Neural progenitor cell (in vitro differentiated cells): ENCODE measurements around the gene THSD4. TPM values are rescaled to one million over a fixed set of nuclear protein-coding genes. Genes with fewer than 3 reads are reported as not detected.

ENCODE experiments used
- DNase-seq: peaks from one replicate; pipeline ENCODE4 v3.0.0-alpha.2; 2016; ENCODE audit warnings: low spot score
- H2AFZ ChIP-seq: fragments of 200-600 bp; sonication (generic); replicated peaks from 2 replicates; pipeline ENCODE4 v1.6.1; 2016; ENCODE audit warnings: antibody characterized with exemption
- H3F3A ChIP-seq: fragments of 200-600 bp; sonication (generic); 2 replicates; pipeline ENCODE4 v1.6.1; 2016; ENCODE audit warnings: antibody characterized with exemption, low read depth
- H3K27ac ChIP-seq: fragments of 200-600 bp; sonication (generic); 2 replicates; pipeline ENCODE4 v1.5.1; 2016; ENCODE audit warnings: mild to moderate bottlenecking
- H3K27me3 ChIP-seq: fragments of 200-600 bp; sonication (generic); 2 replicates; pipeline ENCODE4 v1.6.1; 2016; ENCODE audit warnings: mild to moderate bottlenecking, moderate library complexity
- H3K36me3 ChIP-seq: fragments of 200-600 bp; sonication (generic); 2 replicates; pipeline ENCODE4 v1.5.1; 2016
- H3K4me1 ChIP-seq: fragments of 200-600 bp; sonication (generic); 2 replicates; pipeline ENCODE4 v1.6.1; 2016; ENCODE audit warnings: mixed run types
- H3K4me2 ChIP-seq: fragments of 200-600 bp; sonication (generic); 2 replicates; pipeline ENCODE4 v1.6.1; 2016
- H3K4me3 ChIP-seq: fragments of 200-600 bp; sonication (generic); 2 replicates; pipeline ENCODE4 v1.5.1; 2016
- H3K79me2 ChIP-seq: fragments of 200-600 bp; sonication (generic); 2 replicates; pipeline ENCODE4 v1.6.1; 2016; ENCODE audit warnings: low read depth
- H3K9ac ChIP-seq: fragments of 200-600 bp; sonication (generic); 2 replicates; pipeline ENCODE4 v1.6.1; 2016
- H3K9me3 ChIP-seq: fragments of 200-600 bp; sonication (generic); 2 replicates; pipeline ENCODE4 v1.5.1; 2016; ENCODE audit warnings: low read depth
- H4K20me1 ChIP-seq: fragments of 200-600 bp; sonication (generic); 2 replicates; pipeline ENCODE4 v1.6.1; 2016; ENCODE audit warnings: low read depth
- H3K27ac Mint-ChIP-seq: 3 replicates; pipeline ENCODE4 v1.8.0; 2021; ENCODE audit warnings: mixed read lengths
- H3K27me3 Mint-ChIP-seq: 2 replicates; pipeline ENCODE4 v1.8.0; 2022; ENCODE audit warnings: low read depth, mild to moderate bottlenecking, inconsistent platforms, moderate library complexity, mixed read lengths; ENCODE audit not compliant: insufficient read depth
- H3K36me3 Mint-ChIP-seq: 3 replicates; pipeline ENCODE4 v1.8.0; 2021; ENCODE audit warnings: mixed read lengths
- H3K4me1 Mint-ChIP-seq: 3 replicates; pipeline ENCODE4 v1.8.0; 2021; ENCODE audit warnings: mixed read lengths
- H3K4me3 Mint-ChIP-seq: 3 replicates; pipeline ENCODE4 v1.8.0; 2021; ENCODE audit warnings: mild to moderate bottlenecking, moderate library complexity, mixed read lengths
- H3K9me3 Mint-ChIP-seq: 3 replicates; pipeline ENCODE4 v1.8.0; 2020; ENCODE audit warnings: mixed read lengths
- CTCF ChIP-seq: fragments of 200-600 bp; sonication (generic); IDR thresholded peaks from 2 replicates; pipeline ENCODE4 v1.5.1; 2017; ENCODE audit warnings: antibody characterized with exemption, mild to moderate bottlenecking
- EZH2 ChIP-seq: fragments of 200-600 bp; sonication (generic); IDR thresholded peaks from 2 replicates; pipeline ENCODE4 v1.6.1; 2017; ENCODE audit warnings: antibody characterized with exemption, mild to moderate bottlenecking, moderate library complexity
- EZH2phosphoT487 ChIP-seq: fragments of 200-600 bp; sonication (generic); IDR thresholded peaks from 2 replicates; pipeline ENCODE4 v1.6.1; 2017; ENCODE audit warnings: antibody characterized with exemption
- total RNA-seq: library from RNA; depleted of rRNA; stranded (reverse); fragments of >200 nt; gene quantifications from 2 replicates; pipeline ENCODE4 v1.2.3, GENCODE V29; 2015; ENCODE audit warnings: low replicate concordance

The THSD4 gene
- total RNA-seq, 1 donor from 2014 or later, result 2.4 TPM

- Histone ChIP-seq H3K27ac (no peak overlapping the region), H3K9ac (no peak overlapping the region), H4K20me1 (no peaks in the 10 kb centered on the region), H3K4me1 (no peaks in the 10 kb centered on the region), H3K4me3 (no peak overlapping the region), H3K36me3 (no peaks in the 10 kb centered on the region), H3K79me2 (no peaks in the 10 kb centered on the region), H3K27me3 (no peaks in the 10 kb centered on the region), H2AFZ (no peak overlapping the region), H3K4me2 (no peak overlapping the region), H3F3A (no peaks in the 10 kb centered on the region), H3K9me3 (no peaks in the 10 kb centered on the region)
- Mint-ChIP-seq H3K27me3 (peaks cover 4% of the 10 kb centered on the region), H3K9me3 (no peaks in the 10 kb centered on the region), H3K4me1 (no peaks in the 10 kb centered on the region), H3K36me3 (no peaks in the 10 kb centered on the region), H3K4me3 (no peak overlapping the region), H3K27ac (no peak overlapping the region)
- no peak for TF ChIP-seq EZH2
- no peak for TF ChIP-seq CTCF
- TF ChIP-seq EZH2phosphoT487, result no peak
- no peak for DNase-seq
Measured at GRCh38 chr15:71323584-71323983, 208.3 kb downstream of the THSD4 start.

- no peak for DNase-seq
- H3K27me3 ChIP-seq, result no peaks in the 10 kb centered on the region
- H3K4me1 Mint-ChIP-seq, result peaks cover 1% of the 10 kb centered on the region
- H3K79me2 ChIP-seq, result no peaks in the 10 kb centered on the region
- H3K9me3 ChIP-seq, result no peaks in the 10 kb centered on the region
- no peak overlapping the region for H3K27ac ChIP-seq
- no peaks in the 10 kb centered on the region for H3K9me3 Mint-ChIP-seq
- H3K27me3 Mint-ChIP-seq, result peaks cover 4% of the 10 kb centered on the region
- TF ChIP-seq EZH2 (no peak), EZH2phosphoT487 (no peak), CTCF (no peak)
- H3K4me2 ChIP-seq, result no peak overlapping the region
- H3K27ac Mint-ChIP-seq, result no peak overlapping the region
- H3K9ac ChIP-seq, result no peak overlapping the region
- no peak overlapping the region for H3K4me3 Mint-ChIP-seq
- H2AFZ ChIP-seq, result no peak overlapping the region
- H3K4me3 ChIP-seq, result no peak overlapping the region
- no peaks in the 10 kb centered on the region for H3K4me1 ChIP-seq
- peaks cover 4% of the 10 kb centered on the region for H3F3A ChIP-seq
- H4K20me1 ChIP-seq, result no peaks in the 10 kb centered on the region
- no peaks in the 10 kb centered on the region for H3K36me3 ChIP-seq
- H3K36me3 Mint-ChIP-seq, result no peaks in the 10 kb centered on the region
Measured at GRCh38 chr15:71325481-71325880, 210.2 kb downstream of the THSD4 start.

- Histone ChIP-seq H4K20me1 (no peaks in the 10 kb centered on the region), H3K9ac (no peak overlapping the region), H3K4me1 (no peaks in the 10 kb centered on the region), H3K27ac (no peak overlapping the region), H2AFZ (no peak overlapping the region), H3K4me3 (no peak overlapping the region), H3K79me2 (no peaks in the 10 kb centered on the region), H3F3A (peaks cover 4% of the 10 kb centered on the region), H3K36me3 (no peaks in the 10 kb centered on the region), H3K27me3 (no peaks in the 10 kb centered on the region), H3K9me3 (no peaks in the 10 kb centered on the region), H3K4me2 (no peak overlapping the region)
- H3K27me3 Mint-ChIP-seq, result peaks cover 5% of the 10 kb centered on the region
- H3K9me3 Mint-ChIP-seq, result no peaks in the 10 kb centered on the region
- TF ChIP-seq CTCF, result no peak
- TF ChIP-seq EZH2, result no peak
- no peak for TF ChIP-seq EZH2phosphoT487
- no peak overlapping the region for H3K27ac Mint-ChIP-seq
- no peak overlapping the region for H3K4me3 Mint-ChIP-seq
- H3K36me3 Mint-ChIP-seq, result no peaks in the 10 kb centered on the region
- DNase-seq, result no peak
- H3K4me1 Mint-ChIP-seq, result peaks cover 5% of the 10 kb centered on the region
Measured at GRCh38 chr15:71328453-71328852, 213.2 kb downstream of the THSD4 start.
